K562 (cell line): Measurements from ENCODE around the gene QRICH1. TPM values are rescaled to one million over a fixed set of nuclear protein-coding genes. Genes with fewer than 3 reads are reported as not detected.

Experiments used
- ATAC-seq: fragments of 200-7000 bp; cut with Tn5 transposase; 3 replicates; pipeline ENCODE4 v1.9.1; 2020; ENCODE audit warnings: moderate library complexity
- BruUV-seq: library from RNA; stranded (reverse); fragments of 400-500 nt; replicated peaks from 2 replicates; lab custom pipeline; 2021; lab: Mats Ljungman, UMichigan
- CTCF ChIA-PET: fragments of 300-600 bp; formaldehyde crosslinking; extraction: SDS; loops from one replicate; lab custom pipeline; 2021; ENCODE audit warnings: low intra/inter-chr PET ratio; lab: Yijun Ruan, JAX
- POLR2A ChIA-PET: fragments of 300-600, 350-650 bp; sonication (Branson Sonifier 250); formaldehyde crosslinking; extraction: SDS; loops from one replicate; lab custom pipeline; 2021; ENCODE audit warnings: antibody characterized with exemption, inconsistent platforms; lab: Yijun Ruan, JAX
- DNase-seq, 4 experiments: peaks; one replicate each; pipeline versions ENCODE4 v3.0.0 to v3.0.0-alpha.2; 2011 to 2018; ENCODE audit warnings: low spot score in 3 of 4, mixed read lengths in 3 of 4; ENCODE audit errors: extremely low read depth in 1 of 4
- FAIRE-seq: peaks from 2 replicates; lab custom pipeline; 2011; peaks lifted over from hg19 to GRCh38; lab: Jason Lieb, UNC
- H2AFZ ChIP-seq: 2 replicates; pipeline ENCODE4 v1.6.0; 2011; ENCODE audit warnings: low read depth, low read length, control low read depth, inconsistent platforms
- H3K27ac ChIP-seq: fragments of 200-600 bp; 3 replicates; pipeline ENCODE4 v1.8.0; 2011; ENCODE audit warnings: low read depth, mild to moderate bottlenecking, control low read depth, inconsistent platforms, low read length, moderate library complexity, mixed read lengths; ENCODE audit errors: extremely low read depth
- H3K27me3 ChIP-seq, 2 experiments: fragments of 300-600 bp in 1 of 2; 2 replicates in 1 of 2; 3 replicates in 1 of 2; pipeline versions ENCODE4 v1.6.0 to v1.8.0; 2011; ENCODE audit warnings: inconsistent platforms in 2 of 2, low read length in 2 of 2, mild to moderate bottlenecking in 1 of 2, mixed read lengths in 1 of 2, moderate library complexity in 1 of 2; ENCODE audit not compliant: control insufficient read depth in 2 of 2, insufficient read depth in 2 of 2
- H3K36me3 ChIP-seq: fragments of 300-600 bp; 3 replicates; pipeline ENCODE4 v1.8.0; 2011; ENCODE audit warnings: mild to moderate bottlenecking, low read length, inconsistent platforms; ENCODE audit not compliant: control insufficient read depth, insufficient read depth
- H3K4me1 ChIP-seq, 2 experiments: fragments of 200-600 bp in 1 of 2; replicated peaks in 1 of 2; 2 replicates in 1 of 2; 3 replicates in 1 of 2; pipeline versions ENCODE4 v1.5.1 to v1.8.0; 2011; ENCODE audit warnings: inconsistent platforms in 2 of 2, low read length in 2 of 2, mild to moderate bottlenecking in 1 of 2, mixed read lengths in 1 of 2, moderate library complexity in 1 of 2; ENCODE audit not compliant: control insufficient read depth in 2 of 2, insufficient read depth in 2 of 2
- H3K4me2 ChIP-seq: 2 replicates; pipeline ENCODE4 v1.6.1; 2011; ENCODE audit warnings: low read length, control low read depth, inconsistent platforms, mixed read lengths; ENCODE audit not compliant: insufficient read depth
- H3K4me3 ChIP-seq: fragments of 200-600 bp; sonication (generic), shearing (Covaris generic); 2 replicates; pipeline ENCODE4 v1.5.1; 2016; ENCODE audit warnings: control low read depth, inconsistent platforms
- H3K79me2 ChIP-seq: fragments of 200-600 bp; 3 replicates; pipeline ENCODE4 v1.8.0; 2011; ENCODE audit warnings: low read length, inconsistent platforms; ENCODE audit not compliant: control insufficient read depth, insufficient read depth
- H3K9ac ChIP-seq, 2 experiments: 2 replicates each; pipeline versions ENCODE4 v1.6.0 to v1.6.1; 2011; ENCODE audit warnings: low read depth in 2 of 2, low read length in 2 of 2, control low read depth in 1 of 2, inconsistent platforms in 1 of 2, mild to moderate bottlenecking in 1 of 2, mixed read lengths in 1 of 2; ENCODE audit not compliant: insufficient read depth in 1 of 2
- H3K9me1 ChIP-seq: one replicate; pipeline ENCODE4 v1.6.0; 2011; ENCODE audit warnings: inconsistent platforms, mild to moderate bottlenecking, low read length, moderate library complexity; ENCODE audit not compliant: control insufficient read depth, insufficient read depth
- H3K9me3 ChIP-seq: replicated peaks from 2 replicates; pipeline ENCODE4 v1.5.1; 2011; ENCODE audit warnings: low read depth, low read length, inconsistent platforms; ENCODE audit not compliant: control insufficient read depth, insufficient read depth
- H4K20me1 ChIP-seq: replicated peaks from 2 replicates; pipeline ENCODE4 v1.6.1; 2011; ENCODE audit warnings: low read length, inconsistent platforms, mixed read lengths; ENCODE audit not compliant: control insufficient read depth, insufficient read depth
- GABPB1 ChIP-seq: sonication (generic); formaldehyde crosslinking; IDR thresholded peaks from 2 replicates; pipeline ENCODE4 v1.8.0; 2022; ENCODE audit warnings: mild to moderate bottlenecking, missing genetic modification reagents
- RBBP5 ChIP-seq: fragments of 200-600 bp; sonication (generic); IDR thresholded peaks from 2 replicates; pipeline ENCODE4 v1.6.1; 2012; ENCODE audit warnings: borderline replicate concordance, mild to moderate bottlenecking, low read length, control low read depth, inconsistent platforms; ENCODE audit not compliant: insufficient read depth, poor library complexity, severe bottlenecking
- ZFX ChIP-seq: sonication (generic); formaldehyde crosslinking; IDR thresholded peaks from 2 replicates; pipeline ENCODE4 v1.8.0; 2022; ENCODE audit warnings: mild to moderate bottlenecking, missing genetic modification reagents, moderate library complexity
- WGBS: fragments of 100-300 bp; shearing (Covaris generic); methylation state at CpG from one replicate; pipeline ENCODE4 v1.1.6; 2016; ENCODE audit warnings: low coverage, mixed read lengths; ENCODE audit not compliant: insufficient coverage; ENCODE audit errors: missing lambda C conversion rate; 5-methylcytosine and 5-hydroxymethylcytosine counted together
- in situ Hi-C: fragments of 300-500 bp; cut with MboI; formaldehyde crosslinking; loops from 4 replicates; pipeline ENCODE4 v1.15.0; 2018; ENCODE audit warnings: inconsistent platforms, mixed read lengths
- intact Hi-C: fragments of 100-400 bp; cut with micrococcal nuclease; formaldehyde crosslinking; loops from 2 replicates; pipeline ENCODE4 v1.14.2; 2022
- polyA plus RNA-seq, 8 experiments: library from polyadenylated mRNA; depleted of rRNA in 4 of 8; stranded (reverse) in 5 of 8; unstranded in 3 of 8; fragments of >200 nt; fragmentation: Nextera tagmentation in 2 of 8; fragmentation: Illumina TruSeq in 1 of 8; extraction: Ambion mirVana in 2 of 8; extraction: Trizol in 1 of 8; gene quantifications; 2 replicates each; pipeline versions ENCODE4 v1.2.1 to v1.2.3, GENCODE V29; 2011 to 2014; ENCODE audit warnings: inconsistent platforms in 1 of 8, missing spikeins in 1 of 8
- total RNA-seq, 7 experiments: library from RNA; depleted of rRNA in 6 of 7; stranded (reverse); fragments of >200 nt in 6 of 7; fragmentation: Illumina TruSeq in 2 of 7; extraction: Trizol in 2 of 7; gene quantifications; 2 replicates each; pipeline versions ENCODE4 v1.2.1 to v1.2.3, GENCODE V29; 2011 to 2021; ENCODE audit warnings: low replicate concordance in 1 of 7
- TF ChIP-seq, protein P1 (sequence below): fragments of 200-800 bp; sonication (Bioruptor generic); IDR thresholded peaks from 2 replicates; pipeline ENCODE4 v1.6.1; 2017; ENCODE audit warnings: missing genetic modification characterization, missing compliant biosample characterization

QRICH1 gene
- total and polyA plus RNA-seq, 9 of the 15 experiments (the other 6 are each of a cell fraction or from before 2014, with no cell fraction given), result 20.1 to 99.2 (median 56.7) TPM

DNA sequence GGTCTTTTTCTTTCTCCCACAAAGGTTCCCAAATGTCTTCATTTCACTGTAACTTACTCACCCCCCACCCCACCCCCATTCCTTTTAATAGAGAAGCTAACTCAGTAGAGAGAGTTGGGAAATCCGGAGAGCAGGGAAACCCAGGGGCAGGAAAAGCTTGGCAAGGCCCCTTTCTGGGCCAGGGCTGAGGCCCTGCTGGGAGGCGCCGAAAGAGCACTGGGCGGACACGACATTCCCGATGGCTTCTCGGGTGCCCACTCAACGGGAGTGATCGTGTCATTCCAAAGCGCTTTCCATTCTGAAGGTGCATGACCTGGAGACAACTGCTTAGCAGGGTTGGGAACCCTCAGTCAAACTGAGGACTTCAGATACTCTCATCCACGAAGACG lies 73.9 kb downstream of the QRICH1 start:
- CTCF ChIA-PET, result no interaction called here
- H4K20me1 ChIP-seq, result 0 out of 2 replicates have a peak, but pooled peaks cover 10% of the 10 kb centered on the region
- peaks cover 3% of the 10 kb centered on the region for H3K9me1 ChIP-seq
- H3K79me2 ChIP-seq, result peaks cover 69% of the 10 kb centered on the region
- no peak for DNase-seq
- peaks cover 42% of the 10 kb centered on the region; the same call in 2 of the 3 replicates for H3K36me3 ChIP-seq
- no TSS peak for BruUV-seq
- no peaks in the 10 kb centered on the region for H3K9me3 ChIP-seq
- no peak for FAIRE-seq
- peak overlapping the region; percentile 98 to 99 for H3K9ac ChIP-seq
- in situ Hi-C loops (no loop called here), intact Hi-C loops (loop anchor here (10.0 kb wide), 1 partner anchor 145 kb away; the partner anchor contains the start of gene CCDC71)
- H2AFZ ChIP-seq, result no peak overlapping the region
- POLR2A ChIA-PET, result interaction anchor here (0.5 to 8.4 kb wide), 10 partner anchors 9 to 452 kb away, joined by 3 to 104 read pairs (median 6); partner anchors contain the start of genes ARIH2, IMPDH2, QRICH1 and WDR6
- peak overlapping the region; percentile 74 for H3K4me3 ChIP-seq
- WGBS, result under 1% methylated on average over 12 of the region's 12 CpGs
- ATAC-seq, result no peak
- peak overlapping the region; percentile 99 for H3K27ac ChIP-seq
- H3K27me3 ChIP-seq, result no peaks in the 10 kb centered on the region
- H3K4me2 ChIP-seq, result peak overlapping the region; percentile 92
- TF ChIP-seq, protein P1, sequence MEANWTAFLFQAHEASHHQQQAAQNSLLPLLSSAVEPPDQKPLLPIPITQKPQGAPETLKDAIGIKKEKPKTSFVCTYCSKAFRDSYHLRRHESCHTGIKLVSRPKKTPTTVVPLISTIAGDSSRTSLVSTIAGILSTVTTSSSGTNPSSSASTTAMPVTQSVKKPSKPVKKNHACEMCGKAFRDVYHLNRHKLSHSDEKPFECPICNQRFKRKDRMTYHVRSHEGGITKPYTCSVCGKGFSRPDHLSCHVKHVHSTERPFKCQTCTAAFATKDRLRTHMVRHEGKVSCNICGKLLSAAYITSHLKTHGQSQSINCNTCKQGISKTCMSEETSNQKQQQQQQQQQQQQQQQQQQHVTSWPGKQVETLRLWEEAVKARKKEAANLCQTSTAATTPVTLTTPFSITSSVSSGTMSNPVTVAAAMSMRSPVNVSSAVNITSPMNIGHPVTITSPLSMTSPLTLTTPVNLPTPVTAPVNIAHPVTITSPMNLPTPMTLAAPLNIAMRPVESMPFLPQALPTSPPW (CRISPR knock-in tag), result no peak
- TF ChIP-seq ZFX (peak; percentile 56; the same call in 1 of the 2 replicates), RBBP5 (peak; percentile 25), GABPB1 (CRISPR knock-in tag) (0 out of 2 replicates have a peak, but pooled peaks have one; percentile 18)
- H3K4me1 ChIP-seq, result peaks cover 8 to 57% of the 10 kb centered on the region in 2 experiments; a peak in 4 of 5 replicates
